ENCODE data around the gene MILR1. TPM values are rescaled to one million over a fixed set of nuclear protein-coding genes. Genes with fewer than 3 reads are reported as not detected.
"Not testable (repeated sequence)": the region's sequence is repeated elsewhere in the genome, so short reads cannot be mapped to it uniquely, and the experiment has no call there.

MILR1 gene
- total RNA-seq, 1 donor from 2014 or later = 0.33 TPM

- not testable (repeated sequence) for DNase-seq (ENCODE audit: low spot score); ATAC-seq
These were observed 17.9 kb downstream of the MILR1 start for GRCh38 chr17:64466834-64467233.

GRCh38 chr17:64470625-64471024 lies 21.7 kb downstream of the MILR1 start:
- ATAC-seq = no peak
- no peak for DNase-seq (ENCODE audit: low spot score)

- no peak for ATAC-seq
- DNase-seq (ENCODE audit: low spot score) = no peak
These were observed 22.5 kb downstream of the MILR1 start for GRCh38 chr17:64471440-64471839.

- ATAC-seq (no peak), DNase-seq (ENCODE audit: low spot score) (no peak)
These were observed 23.6 kb downstream of the MILR1 start for GRCh38 chr17:64472564-64472963.

- DNase-seq (ENCODE audit: low spot score) = no peak
- no peak for ATAC-seq
These were observed 28.9 kb downstream of the MILR1 start for GRCh38 chr17:64477849-64478248.

- DNase-seq (ENCODE audit: low spot score) (peak; percentile 10), ATAC-seq (no peak)
These were observed 32.0 kb downstream of the MILR1 start for GRCh38 chr17:64480951-64481350.

- ATAC-seq = no peak
These were observed 35.5 kb downstream of the MILR1 start for GRCh38 chr17:64484380-64484779.

GRCh38 chr17:64488301-64488700 lies 39.4 kb downstream of the MILR1 start:
- ATAC-seq (no peak), DNase-seq (ENCODE audit: low spot score) (no peak)

More at GRCh38 chr17:64484380-64484779, 35.5 kb downstream of the MILR1 start:
- no peak for DNase-seq (ENCODE audit: low spot score)

- DNase-seq (ENCODE audit: low spot score) (no peak), ATAC-seq (peak; percentile 73)
These were observed 42.3 kb downstream of the MILR1 start for GRCh38 chr17:64491034-64491860.

- no peak for ATAC-seq
- DNase-seq (ENCODE audit: low spot score) = no peak
These were observed 43.1 kb downstream of the MILR1 start for GRCh38 chr17:64491994-64492393.

GRCh38 chr17:64492481-64493109 lies 43.7 kb downstream of the MILR1 start:
- no peak for DNase-seq (ENCODE audit: low spot score)
- no peak for ATAC-seq

GRCh38 chr17:64494121-64494520 lies 45.2 kb downstream of the MILR1 start:
- DNase-seq (ENCODE audit: low spot score) (no peak), ATAC-seq (no peak)

- not testable (repeated sequence) for DNase-seq (ENCODE audit: low spot score); ATAC-seq
These were observed 46.4 kb downstream of the MILR1 start for GRCh38 chr17:64495300-64495699.

- DNase-seq (ENCODE audit: low spot score) (no peak), ATAC-seq (no peak)
These were observed 47.5 kb downstream of the MILR1 start for GRCh38 chr17:64496348-64496785.

- DNase-seq (ENCODE audit: low spot score) = peak; percentile 94
- peak; percentile 96 for ATAC-seq
These were observed 48.1 kb downstream of the MILR1 start, which contains the start of gene POLG2 for GRCh38 chr17:64496786-64497564. POLG2 (minus strand) TSS chr17:64497054; CDS start chr17:64496968, 86 bp downstream.

GRCh38 chr17:64497565-64498035 lies 48.7 kb downstream of the MILR1 start:
- DNase-seq (ENCODE audit: low spot score) (no peak), ATAC-seq (peak; percentile 3)

GRCh38 chr17:64498308-64499203 lies 49.6 kb downstream of the MILR1 start:
- DNase-seq (ENCODE audit: low spot score) = no peak
- ATAC-seq = no peak

- ATAC-seq = no peak
- DNase-seq (ENCODE audit: low spot score) = no peak
These were observed 51.0 kb downstream of the MILR1 start for GRCh38 chr17:64499805-64500486.

- DNase-seq (ENCODE audit: low spot score) (no peak), ATAC-seq (no peak)
These were observed 51.6 kb downstream of the MILR1 start for GRCh38 chr17:64500487-64500859.
